KMS-11 (cell line): ENCODE measurements around the gene IL1RAPL1.

Source experiments
- H2AFZ ChIP-seq: fragments of 200-600 bp; sonication (generic); 2 replicates; pipeline ENCODE4 v1.6.1; 2016; ENCODE audit warnings: antibody characterized with exemption, mixed run types, low read depth
- H3K27ac ChIP-seq: fragments of 200-600 bp; sonication (generic); 2 replicates; pipeline ENCODE4 v1.6.1; 2016; ENCODE audit warnings: mild to moderate bottlenecking, mixed run types
- H3K27me3 ChIP-seq: fragments of 200-600 bp; sonication (generic); 2 replicates; pipeline ENCODE4 v1.6.1; 2017; ENCODE audit warnings: mild to moderate bottlenecking, low read depth, mixed run types, moderate library complexity; ENCODE audit not compliant: insufficient read depth
- H3K36me3 ChIP-seq: fragments of 200-600 bp; sonication (generic); 2 replicates; pipeline ENCODE4 v1.6.1; 2017; ENCODE audit warnings: mild to moderate bottlenecking, mixed run types; ENCODE audit not compliant: insufficient read depth
- H3K4me1 ChIP-seq: fragments of 200-600 bp; sonication (generic); 2 replicates; pipeline ENCODE4 v1.6.1; 2016; ENCODE audit warnings: mild to moderate bottlenecking, low read depth, mixed run types; ENCODE audit not compliant: poor library complexity, severe bottlenecking
- H3K4me2 ChIP-seq: fragments of 200-600 bp; sonication (generic); 2 replicates; pipeline ENCODE4 v1.7.0; 2016; ENCODE audit warnings: mild to moderate bottlenecking, mixed run types
- H3K4me3 ChIP-seq: fragments of 200-600 bp; sonication (generic); IDR thresholded peaks from 2 replicates; pipeline ENCODE4 v1.6.1; 2017; ENCODE audit warnings: low read depth, low read length, mixed read lengths; ENCODE audit not compliant: insufficient read depth
- H3K79me2 ChIP-seq: fragments of 200-600 bp; sonication (generic); 2 replicates; pipeline ENCODE4 v1.6.1; 2016; ENCODE audit warnings: low read depth, mixed run types; ENCODE audit not compliant: insufficient read depth
- H3K9ac ChIP-seq: fragments of 200-600 bp; sonication (generic); 2 replicates; pipeline ENCODE4 v1.6.1; 2016; ENCODE audit warnings: mild to moderate bottlenecking, mixed run types
- H4K20me1 ChIP-seq: fragments of 200-600 bp; sonication (generic); 2 replicates; pipeline ENCODE4 v1.6.1; 2016; ENCODE audit warnings: mild to moderate bottlenecking, mixed run types; ENCODE audit not compliant: insufficient read depth
- TF ChIP-seq, protein P1 (sequence below): fragments of 200-600 bp; sonication (generic); conservative IDR thresholded peaks from 2 replicates; pipeline ENCODE4 v1.6.1; 2017; ENCODE audit warnings: low read depth, mild to moderate bottlenecking, antibody characterized with exemption, low read length, moderate library complexity, mixed read lengths

Gene IL1RAPL1

DNA sequence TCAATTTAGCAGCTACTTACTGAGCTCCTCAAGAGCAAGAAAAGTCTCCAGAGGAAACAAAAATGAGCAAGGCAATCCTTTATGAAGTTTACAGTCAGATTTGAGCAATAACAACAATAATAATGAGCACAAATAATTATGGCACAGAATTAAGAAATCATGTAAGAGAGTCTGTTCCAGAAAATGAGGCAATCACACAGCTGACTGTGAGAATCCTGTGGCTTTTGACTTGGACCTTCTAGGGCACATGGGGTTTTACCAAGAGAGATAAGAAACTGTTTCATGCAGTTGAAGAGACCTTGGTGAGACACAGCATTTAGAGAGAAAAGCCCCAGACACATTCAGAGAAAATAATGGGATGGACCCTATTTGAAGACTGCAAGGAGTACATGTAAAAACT lies 1265.5 kb downstream of the IL1RAPL1 start:
- no peaks in the 10 kb centered on the region for H3K4me1 ChIP-seq
- no peaks in the 10 kb centered on the region for H4K20me1 ChIP-seq
- TF ChIP-seq, protein P1, sequence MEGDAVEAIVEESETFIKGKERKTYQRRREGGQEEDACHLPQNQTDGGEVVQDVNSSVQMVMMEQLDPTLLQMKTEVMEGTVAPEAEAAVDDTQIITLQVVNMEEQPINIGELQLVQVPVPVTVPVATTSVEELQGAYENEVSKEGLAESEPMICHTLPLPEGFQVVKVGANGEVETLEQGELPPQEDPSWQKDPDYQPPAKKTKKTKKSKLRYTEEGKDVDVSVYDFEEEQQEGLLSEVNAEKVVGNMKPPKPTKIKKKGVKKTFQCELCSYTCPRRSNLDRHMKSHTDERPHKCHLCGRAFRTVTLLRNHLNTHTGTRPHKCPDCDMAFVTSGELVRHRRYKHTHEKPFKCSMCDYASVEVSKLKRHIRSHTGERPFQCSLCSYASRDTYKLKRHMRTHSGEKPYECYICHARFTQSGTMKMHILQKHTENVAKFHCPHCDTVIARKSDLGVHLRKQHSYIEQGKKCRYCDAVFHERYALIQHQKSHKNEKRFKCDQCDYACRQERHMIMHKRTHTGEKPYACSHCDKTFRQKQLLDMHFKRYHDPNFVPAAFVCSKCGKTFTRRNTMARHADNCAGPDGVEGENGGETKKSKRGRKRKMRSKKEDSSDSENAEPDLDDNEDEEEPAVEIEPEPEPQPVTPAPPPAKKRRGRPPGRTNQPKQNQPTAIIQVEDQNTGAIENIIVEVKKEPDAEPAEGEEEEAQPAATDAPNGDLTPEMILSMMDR: no peak
- H3K4me3 ChIP-seq: no peak overlapping the region
- H3K27ac ChIP-seq: no peak overlapping the region
- no peak overlapping the region for H2AFZ ChIP-seq
- no peaks in the 10 kb centered on the region for H3K36me3 ChIP-seq
- no peak overlapping the region for H3K4me2 ChIP-seq
- H3K9ac ChIP-seq: no peak overlapping the region
- no peaks in the 10 kb centered on the region for H3K79me2 ChIP-seq
- no peaks in the 10 kb centered on the region for H3K27me3 ChIP-seq

- no peak overlapping the region for H3K27ac ChIP-seq
- H3K4me2 ChIP-seq: no peak overlapping the region
- no peaks in the 10 kb centered on the region for H3K79me2 ChIP-seq
- no peaks in the 10 kb centered on the region for H3K36me3 ChIP-seq
- TF ChIP-seq, protein P1: no peak
- H3K27me3 ChIP-seq: no peaks in the 10 kb centered on the region
- H3K9ac ChIP-seq: no peak overlapping the region
- H4K20me1 ChIP-seq: no peaks in the 10 kb centered on the region
- H3K4me1 ChIP-seq: no peaks in the 10 kb centered on the region
- no peak overlapping the region for H2AFZ ChIP-seq
- H3K4me3 ChIP-seq: no peak overlapping the region
Measured at GRCh38 chrX:29858714-29859113, 1271.5 kb downstream of the IL1RAPL1 start.

DNA sequence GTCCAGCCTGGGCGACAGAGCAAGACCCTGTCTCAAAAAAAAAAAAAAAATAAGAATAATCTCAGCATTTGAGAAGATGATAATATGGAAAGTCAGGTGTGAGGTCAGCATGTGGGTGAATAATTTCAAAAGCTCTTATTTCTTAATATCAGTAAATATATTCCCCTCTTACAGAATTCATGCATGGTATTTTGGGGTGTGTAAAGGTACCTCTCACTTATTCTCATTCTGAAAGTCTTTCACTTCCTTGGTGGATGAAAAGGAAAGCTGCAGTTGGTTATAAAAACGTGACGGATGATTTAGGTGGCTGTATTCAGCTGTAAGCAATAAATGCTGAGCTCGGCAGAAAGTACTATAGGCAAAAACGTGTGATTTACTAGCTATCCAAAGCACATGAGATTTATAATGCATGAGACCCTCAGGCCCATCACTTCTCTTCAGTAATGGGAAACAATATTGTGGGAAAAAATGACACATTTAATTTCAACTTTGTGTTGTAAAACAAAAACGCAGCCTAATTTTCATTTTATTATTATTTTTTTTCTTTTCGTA lies 1275.0 kb downstream of the IL1RAPL1 start:
- no peaks in the 10 kb centered on the region for H3K79me2 ChIP-seq
- H3K27ac ChIP-seq: no peak overlapping the region
- H3K27me3 ChIP-seq: no peaks in the 10 kb centered on the region
- no peak overlapping the region for H2AFZ ChIP-seq
- H3K36me3 ChIP-seq: no peaks in the 10 kb centered on the region
- no peak overlapping the region for H3K4me3 ChIP-seq
- no peaks in the 10 kb centered on the region for H3K4me1 ChIP-seq
- TF ChIP-seq, protein P1: no peak
- H3K9ac ChIP-seq: no peak overlapping the region
- no peaks in the 10 kb centered on the region for H4K20me1 ChIP-seq
- H3K4me2 ChIP-seq: no peak overlapping the region

DNA sequence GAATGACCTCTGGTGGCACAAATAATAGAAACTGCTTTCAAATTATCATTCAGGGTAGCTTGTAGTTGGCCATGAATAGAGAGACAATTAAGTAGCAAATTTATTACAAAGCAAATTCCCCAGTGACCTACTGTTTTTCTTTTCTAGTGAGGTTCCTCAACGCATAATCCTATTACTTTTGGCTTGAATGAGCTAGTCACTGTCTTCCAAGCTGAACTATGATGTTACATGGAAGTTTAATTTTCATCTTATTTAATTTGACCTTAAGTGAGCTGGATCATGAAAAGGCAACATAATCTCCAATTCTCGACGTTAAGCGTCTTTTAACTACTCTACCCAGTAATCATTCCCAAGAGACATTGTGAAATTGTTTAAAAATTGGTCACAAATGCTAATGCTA lies 1280.7 kb downstream of the IL1RAPL1 start:
- no peaks in the 10 kb centered on the region for H3K36me3 ChIP-seq
- H3K4me3 ChIP-seq: no peak overlapping the region
- TF ChIP-seq, protein P1: no peak
- H3K9ac ChIP-seq: no peak overlapping the region
- no peaks in the 10 kb centered on the region for H3K79me2 ChIP-seq
- no peak overlapping the region for H3K4me2 ChIP-seq
- no peaks in the 10 kb centered on the region for H3K4me1 ChIP-seq
- no peaks in the 10 kb centered on the region for H3K27me3 ChIP-seq
- no peaks in the 10 kb centered on the region for H4K20me1 ChIP-seq
- no peak overlapping the region for H2AFZ ChIP-seq
- no peak overlapping the region for H3K27ac ChIP-seq
